H7 (cell line): ENCODE measurements around the gene SPATA21. TPM values are rescaled to one million over a fixed set of nuclear protein-coding genes. Genes with fewer than 3 reads are reported as not detected.

Experiments used
- DNase-seq: peaks from one replicate; pipeline ENCODE4 v3.0.0; 2012
- H3K27me3 ChIP-seq: 2 replicates; pipeline ENCODE4 v1.6.0; 2011; ENCODE audit warnings: mild to moderate bottlenecking, low read length; ENCODE audit not compliant: control insufficient read depth, insufficient read depth
- H3K36me3 ChIP-seq: replicated peaks from 2 replicates; pipeline ENCODE4 v1.5.1; 2011; ENCODE audit warnings: low read length; ENCODE audit not compliant: control insufficient read depth, insufficient read depth
- H3K4me3 ChIP-seq: 2 replicates; pipeline ENCODE4 v1.5.1; 2011; ENCODE audit warnings: low read depth, mild to moderate bottlenecking, control low read depth, low read length, moderate library complexity; ENCODE audit not compliant: insufficient read depth
- total RNA-seq: library from RNA; depleted of rRNA; stranded (reverse); fragments of >200 nt; shearing (Covaris generic); gene quantifications from 2 replicates; pipeline ENCODE4 v1.2.3, GENCODE V29; 2014

Gene SPATA21
- total RNA-seq, 1 experiment from 2014 or later, result not detected

GRCh38 chr1:16420424-16421118 is 16.7 kb downstream of the SPATA21 start:
- no peaks in the 10 kb centered on the region for H3K36me3 ChIP-seq
- no peak overlapping the region for H3K4me3 ChIP-seq
- DNase-seq, result no peak
- no peaks in the 10 kb centered on the region for H3K27me3 ChIP-seq

- DNase-seq, result no peak
- Histone ChIP-seq H3K27me3 (no peaks in the 10 kb centered on the region), H3K4me3 (no peak overlapping the region), H3K36me3 (no peaks in the 10 kb centered on the region)
Measured at GRCh38 chr1:16418823-16419425, 18.3 kb downstream of the SPATA21 start.

- Histone ChIP-seq H3K4me3 (no peak overlapping the region), H3K36me3 (no peaks in the 10 kb centered on the region), H3K27me3 (no peaks in the 10 kb centered on the region)
- no peak for DNase-seq
Measured at GRCh38 chr1:16413191-16413590, 24.0 kb downstream of the SPATA21 start.

GRCh38 chr1:16410803-16411202 is 26.4 kb downstream of the SPATA21 start:
- no peak for DNase-seq
- no peaks in the 10 kb centered on the region for H3K36me3 ChIP-seq
- no peaks in the 10 kb centered on the region for H3K27me3 ChIP-seq
- H3K4me3 ChIP-seq, result no peak overlapping the region

GRCh38 chr1:16409536-16410152 is 27.6 kb downstream of the SPATA21 start:
- H3K36me3 ChIP-seq, result no peaks in the 10 kb centered on the region
- DNase-seq, result peak; percentile 61
- no peaks in the 10 kb centered on the region for H3K27me3 ChIP-seq
- H3K4me3 ChIP-seq, result no peak overlapping the region

GRCh38 chr1:16406868-16407267 is 30.4 kb downstream of the SPATA21 start:
- H3K27me3 ChIP-seq, result no peaks in the 10 kb centered on the region
- DNase-seq, result no peak
- no peaks in the 10 kb centered on the region for H3K36me3 ChIP-seq
- H3K4me3 ChIP-seq, result no peak overlapping the region

- Histone ChIP-seq H3K36me3 (no peaks in the 10 kb centered on the region), H3K4me3 (no peak overlapping the region), H3K27me3 (no peaks in the 10 kb centered on the region)
- no peak for DNase-seq
Measured at GRCh38 chr1:16405441-16405840, 31.8 kb downstream of the SPATA21 start.

GRCh38 chr1:16402742-16403141 is 34.5 kb downstream of the SPATA21 start:
- DNase-seq, result no peak
- Histone ChIP-seq H3K27me3 (no peaks in the 10 kb centered on the region), H3K36me3 (peaks cover 3% of the 10 kb centered on the region; the same call in 1 of the 2 replicates), H3K4me3 (no peak overlapping the region)

GRCh38 chr1:16398371-16398953 is 38.8 kb downstream of the SPATA21 start:
- Histone ChIP-seq H3K36me3 (peaks cover 19% of the 10 kb centered on the region), H3K4me3 (no peak overlapping the region), H3K27me3 (no peaks in the 10 kb centered on the region)
- DNase-seq, result no peak

GRCh38 chr1:16397120-16397519 is 40.1 kb downstream of the SPATA21 start:
- H3K4me3 ChIP-seq, result no peak overlapping the region
- peaks cover 19% of the 10 kb centered on the region for H3K36me3 ChIP-seq
- DNase-seq, result no peak
- no peaks in the 10 kb centered on the region for H3K27me3 ChIP-seq

- H3K27me3 ChIP-seq, result no peaks in the 10 kb centered on the region
- DNase-seq, result no peak
Measured at GRCh38 chr1:16396591-16396990, 40.6 kb downstream of the SPATA21 start.

GRCh38 chr1:16394977-16395376 is 42.2 kb downstream of the SPATA21 start:
- Histone ChIP-seq H3K36me3 (peaks cover 19% of the 10 kb centered on the region), H3K4me3 (no peak overlapping the region), H3K27me3 (no peaks in the 10 kb centered on the region)
- DNase-seq, result no peak

More at GRCh38 chr1:16396591-16396990, 40.6 kb downstream of the SPATA21 start:
- Histone ChIP-seq H3K4me3 (no peak overlapping the region), H3K36me3 (peaks cover 19% of the 10 kb centered on the region)

GRCh38 chr1:16393570-16394521 is 43.4 kb downstream of the SPATA21 start:
- peaks cover 16% of the 10 kb centered on the region for H3K36me3 ChIP-seq
- H3K27me3 ChIP-seq, result no peaks in the 10 kb centered on the region
- H3K4me3 ChIP-seq, result no peak overlapping the region
- peak; percentile 66 for DNase-seq
